HEK293T (cell line): ENCODE measurements around the gene CACNA1G.

ENCODE experiments used
- CTCF ChIA-PET: fragments of 350-600 bp; formaldehyde crosslinking; extraction: SDS; loops from one replicate; lab custom pipeline; 2021; ENCODE audit warnings: antibody characterized with exemption, inconsistent platforms; lab: Yijun Ruan, JAX
- POLR2A ChIA-PET: fragments of 350-600 bp; formaldehyde crosslinking; extraction: SDS; loops from one replicate; lab custom pipeline; 2020; ENCODE audit warnings: antibody characterized with exemption, inconsistent platforms; lab: Yijun Ruan, JAX
- DNase-seq: peaks from one replicate; pipeline ENCODE4 v3.0.0; 2012; ENCODE audit warnings: mixed read lengths; ENCODE audit errors: extremely low spot score
- ARNT ChIP-seq: fragments of 450-650 bp; IDR thresholded peaks from 2 replicates; pipeline ENCODE4 v1.6.1; 2017; ENCODE audit warnings: mild to moderate bottlenecking
- BHLHE40 ChIP-seq: fragments of 450-650 bp; IDR thresholded peaks from 2 replicates; pipeline ENCODE4 v1.6.1; 2016; ENCODE audit warnings: mild to moderate bottlenecking, moderate library complexity, borderline replicate concordance
- CTBP1 ChIP-seq: fragments of 450-650 bp; IDR thresholded peaks from 2 replicates; pipeline ENCODE4 v1.6.1; 2016; ENCODE audit warnings: borderline replicate concordance
- ELF4 ChIP-seq: fragments of 450-650 bp; IDR thresholded peaks from 2 replicates; pipeline ENCODE4 v1.6.1; 2017; ENCODE audit warnings: antibody characterized with exemption
- FOXA1 ChIP-seq: fragments of 450-650 bp; IDR thresholded peaks from 2 replicates; pipeline ENCODE4 v1.6.1; 2016; ENCODE audit warnings: mild to moderate bottlenecking
- FOXK2 ChIP-seq: fragments of 450-650 bp; IDR thresholded peaks from 2 replicates; pipeline ENCODE4 v1.6.1; 2016; ENCODE audit warnings: mild to moderate bottlenecking
- FOXM1 ChIP-seq: fragments of 450-650 bp; IDR thresholded peaks from 2 replicates; pipeline ENCODE4 v1.6.1; 2017; ENCODE audit warnings: mild to moderate bottlenecking, borderline replicate concordance
- HDGF ChIP-seq: fragments of 450-650 bp; IDR thresholded peaks from 2 replicates; pipeline ENCODE4 v1.6.1; 2017; ENCODE audit warnings: antibody characterized with exemption, borderline replicate concordance
- L3MBTL2 ChIP-seq: fragments of 450-650 bp; conservative IDR thresholded peaks from 2 replicates; pipeline ENCODE4 v1.6.1; 2016; ENCODE audit warnings: mild to moderate bottlenecking
- LEF1 ChIP-seq: fragments of 450-650 bp; IDR thresholded peaks from 2 replicates; pipeline ENCODE4 v1.6.1; 2017; ENCODE audit warnings: mild to moderate bottlenecking, borderline replicate concordance
- NFRKB ChIP-seq: fragments of 450-650 bp; IDR thresholded peaks from 2 replicates; pipeline ENCODE4 v1.6.1; 2016; ENCODE audit warnings: mild to moderate bottlenecking, moderate library complexity
- SP1 ChIP-seq: fragments of 450-650 bp; IDR thresholded peaks from 2 replicates; pipeline ENCODE4 v1.6.1; 2017
- SUZ12 ChIP-seq: fragments of 450-650 bp; IDR thresholded peaks from 2 replicates; pipeline ENCODE4 v1.6.1; 2016; ENCODE audit warnings: mild to moderate bottlenecking
- TARDBP ChIP-seq: fragments of 450-650 bp; IDR thresholded peaks from 2 replicates; pipeline ENCODE4 v1.6.1; 2016
- ZNF384 ChIP-seq: fragments of 450-650 bp; IDR thresholded peaks from 2 replicates; pipeline ENCODE4 v1.6.1; 2016
- TF ChIP-seq, protein P1 (sequence below): fragments of 450-650 bp; IDR thresholded peaks from 2 replicates; pipeline ENCODE4 v1.6.1; 2016

Gene CACNA1G

GRCh38 chr17:50517504-50518383 lies 42.8 kb upstream of the CACNA1G start:
- no peak for DNase-seq
- CTCF ChIA-PET = interaction anchor here (1.0 kb wide), 2 partner anchors 34 to 38 kb away, joined by 3 read pairs; no protein-coding TSS in a partner anchor

DNA sequence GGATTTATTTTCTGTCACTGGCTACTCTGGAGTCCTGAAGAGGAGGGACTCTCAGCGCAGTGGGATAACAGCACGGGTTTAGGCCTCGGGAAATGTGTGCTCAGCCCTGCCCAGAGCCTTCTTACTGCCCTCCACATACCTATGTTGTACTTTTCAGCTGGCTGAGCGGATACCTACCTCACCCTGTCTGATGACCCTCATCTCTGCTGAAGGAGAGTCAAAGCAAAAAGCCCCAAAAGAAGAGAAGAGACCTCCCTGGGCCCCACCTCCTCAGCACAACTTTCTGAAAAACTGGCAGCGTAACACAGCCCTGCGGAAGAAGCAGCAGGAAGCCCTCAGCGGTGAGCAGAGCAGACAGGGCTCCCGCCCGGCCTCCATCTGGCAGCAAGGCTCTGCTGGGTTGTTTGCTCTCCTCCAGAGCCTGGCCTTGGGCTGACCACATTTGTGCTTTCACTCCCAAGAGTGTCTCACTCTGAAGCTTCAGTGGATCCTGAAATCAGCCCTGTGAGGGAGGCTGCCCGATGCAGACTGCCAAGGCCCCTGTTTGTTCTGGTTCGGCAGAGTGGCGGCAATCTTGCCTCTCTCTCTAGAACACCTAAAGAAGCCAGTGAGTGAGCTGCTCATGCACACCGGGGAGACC lies 42.0 kb upstream of the CACNA1G start:
- CTCF ChIA-PET = no interaction called here
- TF ChIP-seq BHLHE40 = no peak
- no peak for DNase-seq
- POLR2A ChIA-PET = interaction anchor here (1.4 kb wide), 1 partner anchor 23 kb away, joined by 5 read pairs; no protein-coding TSS in a partner anchor

More at GRCh38 chr17:50517504-50518383, 42.8 kb upstream of the CACNA1G start:
- POLR2A ChIA-PET = no interaction called here
- TF ChIP-seq L3MBTL2 (no peak; the same call in 1 of the 2 replicates), SP1 (no peak), LEF1 (no peak), FOXK2 (no peak), NFRKB (no peak), BHLHE40 (no peak), HDGF (no peak), FOXM1 (no peak), SUZ12 (no peak), CTBP1 (no peak), TARDBP (no peak), FOXA1 (no peak), ARNT (no peak), ZNF384 (no peak), ELF4 (no peak)
- TF ChIP-seq, protein P1, sequence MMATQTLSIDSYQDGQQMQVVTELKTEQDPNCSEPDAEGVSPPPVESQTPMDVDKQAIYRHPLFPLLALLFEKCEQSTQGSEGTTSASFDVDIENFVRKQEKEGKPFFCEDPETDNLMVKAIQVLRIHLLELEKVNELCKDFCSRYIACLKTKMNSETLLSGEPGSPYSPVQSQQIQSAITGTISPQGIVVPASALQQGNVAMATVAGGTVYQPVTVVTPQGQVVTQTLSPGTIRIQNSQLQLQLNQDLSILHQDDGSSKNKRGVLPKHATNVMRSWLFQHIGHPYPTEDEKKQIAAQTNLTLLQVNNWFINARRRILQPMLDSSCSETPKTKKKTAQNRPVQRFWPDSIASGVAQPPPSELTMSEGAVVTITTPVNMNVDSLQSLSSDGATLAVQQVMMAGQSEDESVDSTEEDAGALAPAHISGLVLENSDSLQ = no peak

- ChIA-PET POLR2A (interaction anchor here (1.4 kb wide), 1 partner anchor 23 kb away, joined by 5 read pairs; no protein-coding TSS in a partner anchor), CTCF (no interaction called here)
- TF ChIP-seq SP1 = no peak
- TF ChIP-seq ZNF384 = no peak
- no peak for TF ChIP-seq CTBP1
- no peak for TF ChIP-seq NFRKB
- TF ChIP-seq, protein P1 = no peak
- DNase-seq = no peak
These were observed 41.2 kb upstream of the CACNA1G start for GRCh38 chr17:50519141-50519834.

DNA sequence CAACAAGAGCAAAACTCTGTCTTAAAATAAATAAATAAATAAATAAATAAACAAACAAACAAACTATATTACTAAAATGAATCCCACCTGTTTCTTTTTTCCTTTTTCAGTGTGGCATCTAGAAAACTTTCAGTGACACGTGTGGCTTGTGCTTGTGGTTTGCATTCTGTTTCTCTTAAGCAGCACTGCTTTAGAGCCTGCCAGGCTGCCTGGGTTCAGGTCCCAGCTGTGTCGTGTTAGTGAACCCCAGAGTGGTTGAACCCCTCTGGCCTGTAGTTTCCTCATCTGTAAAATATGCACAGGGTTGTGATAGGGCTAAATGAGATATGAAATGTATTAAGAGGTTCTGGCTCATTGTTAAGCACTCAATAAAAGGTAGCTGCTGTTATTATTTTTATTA lies 40.0 kb upstream of the CACNA1G start:
- no peak for DNase-seq
- ChIA-PET CTCF (interaction anchor here (1.5 kb wide), 1 partner anchor 19 kb away, joined by 9 read pairs; no protein-coding TSS in a partner anchor), POLR2A (interaction anchor here (0.5 kb wide), 1 partner anchor 66 kb away, joined by 3 read pairs; no protein-coding TSS in a partner anchor)
- no peak for TF ChIP-seq SP1
- no peak for TF ChIP-seq L3MBTL2
- no peak for TF ChIP-seq SUZ12
- TF ChIP-seq FOXK2 = no peak
- TF ChIP-seq HDGF = no peak
- TF ChIP-seq FOXM1 = no peak
- no peak for TF ChIP-seq NFRKB
- TF ChIP-seq, protein P1 = no peak
- TF ChIP-seq TARDBP = no peak
- no peak for TF ChIP-seq ELF4
- TF ChIP-seq LEF1 = no peak
- no peak for TF ChIP-seq ZNF384
- TF ChIP-seq FOXA1 = no peak
- TF ChIP-seq CTBP1 = no peak
- no peak for TF ChIP-seq ARNT
- TF ChIP-seq BHLHE40 = no peak

- ChIA-PET POLR2A (interaction anchor here (0.5 kb wide), 1 partner anchor 8 kb away, joined by 3 read pairs; no protein-coding TSS in a partner anchor), CTCF (interaction anchor here (1.5 kb wide), 1 partner anchor 20 kb away, joined by 9 read pairs; no protein-coding TSS in a partner anchor)
- DNase-seq = no peak
- TF ChIP-seq FOXK2 (no peak), HDGF (no peak), FOXM1 (no peak), TARDBP (no peak), SUZ12 (no peak), SP1 (no peak), CTBP1 (no peak), NFRKB (no peak), L3MBTL2 (no peak), ELF4 (no peak), FOXA1 (no peak), LEF1 (no peak), BHLHE40 (no peak), ZNF384 (no peak), ARNT (no peak)
- TF ChIP-seq, protein P1 = no peak
These were observed 39.0 kb upstream of the CACNA1G start for GRCh38 chr17:50521514-50521913.
